KOPT-K1 (cell line): ENCODE results near the gene CDC27.
"Not testable (repeated sequence)": the region's sequence is repeated elsewhere in the genome, so short reads cannot be mapped to it uniquely, and the experiment has no call there.

ENCODE experiments used
- H3K27ac ChIP-seq: fragments of 200-600 bp; sonication (generic); 2 replicates; pipeline ENCODE4 v1.5.1; 2016; ENCODE audit warnings: antibody characterized with exemption, mild to moderate bottlenecking, low read depth, low read length; ENCODE audit not compliant: poor library complexity, severe bottlenecking
- H3K36me3 ChIP-seq: fragments of 200-600 bp; sonication (generic); 2 replicates; pipeline ENCODE4 v1.5.1; 2017; ENCODE audit warnings: antibody characterized with exemption, mild to moderate bottlenecking, low read length, moderate library complexity; ENCODE audit not compliant: insufficient read depth
- H3K9me3 ChIP-seq: fragments of 200-600 bp; sonication (generic); 2 replicates; pipeline ENCODE4 v1.5.1; 2017; ENCODE audit warnings: antibody characterized with exemption, low read length, mild to moderate bottlenecking; ENCODE audit not compliant: insufficient read depth, poor library complexity, severe bottlenecking

Gene CDC27

GRCh38 chr17:47190243-47190642 lies 1.1 kb upstream of the CDC27 start:
- Histone ChIP-seq H3K36me3 (peaks cover 8% of the 10 kb centered on the region), H3K27ac (no peak overlapping the region)

GRCh38 chr17:47189732-47190237 lies 690 bp upstream of the CDC27 start:
- Histone ChIP-seq H3K27ac (peak overlapping the region; percentile 98), H3K9me3 (no peaks in the 10 kb centered on the region), H3K36me3 (peaks cover 8% of the 10 kb centered on the region)

More at GRCh38 chr17:47190243-47190642, 1.1 kb upstream of the CDC27 start:
- H3K9me3 ChIP-seq = no peaks in the 10 kb centered on the region

- H3K9me3 ChIP-seq = no peaks in the 10 kb centered on the region
- peaks cover 22% of the 10 kb centered on the region for H3K36me3 ChIP-seq
- H3K27ac ChIP-seq = peak overlapping the region; percentile 98
Observed at GRCh38 chr17:47188271-47188875, 722 bp downstream of the CDC27 start.

- Histone ChIP-seq H3K9me3 (no peaks in the 10 kb centered on the region), H3K36me3 (peaks cover 54% of the 10 kb centered on the region), H3K27ac (no peak overlapping the region)
Observed at GRCh38 chr17:47184681-47185080, 4.4 kb downstream of the CDC27 start.

GRCh38 chr17:47180988-47181387 lies 8.1 kb downstream of the CDC27 start:
- not testable (repeated sequence) for H3K9me3 ChIP-seq, H3K27ac ChIP-seq
- peaks cover 86% of the 10 kb centered on the region for H3K36me3 ChIP-seq

GRCh38 chr17:47180337-47180736 lies 8.8 kb downstream of the CDC27 start:
- H3K36me3 ChIP-seq = peaks cover 89% of the 10 kb centered on the region
- no peak overlapping the region for H3K27ac ChIP-seq
- no peaks in the 10 kb centered on the region for H3K9me3 ChIP-seq

GRCh38 chr17:47179141-47179540 lies 10.0 kb downstream of the CDC27 start:
- H3K9me3 ChIP-seq = no peaks in the 10 kb centered on the region
- H3K27ac ChIP-seq = no peak overlapping the region
- H3K36me3 ChIP-seq = peaks cover 95% of the 10 kb centered on the region

- H3K9me3 ChIP-seq = no peaks in the 10 kb centered on the region
- H3K36me3 ChIP-seq = peaks cover 96% of the 10 kb centered on the region
- no peak overlapping the region for H3K27ac ChIP-seq
Observed at GRCh38 chr17:47177261-47177660, 11.8 kb downstream of the CDC27 start.

- peaks cover 98% of the 10 kb centered on the region for H3K36me3 ChIP-seq
- no peaks in the 10 kb centered on the region for H3K9me3 ChIP-seq
- no peak overlapping the region for H3K27ac ChIP-seq
Observed at GRCh38 chr17:47176389-47176826, 12.7 kb downstream of the CDC27 start.

GRCh38 chr17:47174823-47175222 lies 14.3 kb downstream of the CDC27 start:
- H3K9me3 ChIP-seq, H3K27ac ChIP-seq: not testable (repeated sequence)
- peaks cover 98% of the 10 kb centered on the region for H3K36me3 ChIP-seq

- no peaks in the 10 kb centered on the region for H3K9me3 ChIP-seq
- no peak overlapping the region for H3K27ac ChIP-seq
- peaks cover 98% of the 10 kb centered on the region for H3K36me3 ChIP-seq
Observed at GRCh38 chr17:47172696-47173565, 16.2 kb downstream of the CDC27 start.

GRCh38 chr17:47170710-47171109 lies 18.4 kb downstream of the CDC27 start:
- no peak overlapping the region for H3K27ac ChIP-seq
- peaks cover 98% of the 10 kb centered on the region for H3K36me3 ChIP-seq
- no peaks in the 10 kb centered on the region for H3K9me3 ChIP-seq

- not testable (repeated sequence) for H3K9me3 ChIP-seq, H3K27ac ChIP-seq
- H3K36me3 ChIP-seq = peaks cover 98% of the 10 kb centered on the region
Observed at GRCh38 chr17:47168896-47169295, 20.2 kb downstream of the CDC27 start.

- H3K27ac ChIP-seq, H3K9me3 ChIP-seq: not testable (repeated sequence)
- H3K36me3 ChIP-seq = peaks cover 100% of the 10 kb centered on the region
Observed at GRCh38 chr17:47166854-47167253, 22.2 kb downstream of the CDC27 start.

GRCh38 chr17:47165137-47165536 lies 24.0 kb downstream of the CDC27 start:
- Histone ChIP-seq H3K36me3 (peaks cover 100% of the 10 kb centered on the region), H3K9me3 (no peaks in the 10 kb centered on the region), H3K27ac (no peak overlapping the region)
